HepG2 (cell line): ENCODE measurements around the gene EEFSEC. TPM values are rescaled to one million over a fixed set of nuclear protein-coding genes. Genes with fewer than 3 reads are reported as not detected.

ENCODE experiments used
- ATAC-seq: fragments of 200-7000 bp; cut with Tn5 transposase; 3 replicates; pipeline ENCODE4 v1.9.1; 2020; ENCODE audit warnings: mild to moderate bottlenecking, moderate library complexity
- BruUV-seq: library from RNA; stranded (reverse); fragments of 400-500 nt; replicated peaks from 2 replicates; lab custom pipeline; 2021; lab: Mats Ljungman, UMichigan
- CTCF ChIA-PET: fragments of 300-600 bp; formaldehyde crosslinking; extraction: SDS; loops from one replicate; lab custom pipeline; 2021; ENCODE audit warnings: low total read pairs, inconsistent platforms, low intra/inter-chr PET ratio; lab: Yijun Ruan, JAX
- POLR2A ChIA-PET: fragments of 350-600 bp; sonication (Branson Sonifier 250); formaldehyde crosslinking; loops from one replicate; lab custom pipeline; 2020; ENCODE audit warnings: antibody characterized with exemption, inconsistent platforms; lab: Yijun Ruan, JAX
- DNase-seq: peaks from one replicate; pipeline ENCODE4 v3.0.0-alpha.2; 2015; ENCODE audit warnings: low spot score
- FAIRE-seq: peaks from 3 replicates; lab custom pipeline; 2011; peaks lifted over from hg19 to GRCh38; lab: Jason Lieb, UNC
- H2AFZ ChIP-seq: one replicate; pipeline ENCODE4 v1.6.1; 2011; ENCODE audit warnings: low read length, inconsistent platforms
- H3K27ac ChIP-seq: fragments of 300-600 bp; 3 replicates; pipeline ENCODE4 v1.8.0; 2011; ENCODE audit warnings: mixed run types, mild to moderate bottlenecking, mixed read lengths, low read length, inconsistent platforms; ENCODE audit not compliant: insufficient read depth; ENCODE audit errors: extremely low read length
- H3K27me3 ChIP-seq, 2 experiments: fragments of 200-600 bp in 1 of 2; 2 replicates in 1 of 2; 3 replicates in 1 of 2; pipeline versions ENCODE4 v1.6.0 to v1.8.0; 2011; ENCODE audit warnings: low read length in 2 of 2, mild to moderate bottlenecking in 2 of 2, moderate library complexity in 2 of 2, inconsistent platforms in 1 of 2; ENCODE audit not compliant: insufficient read depth in 2 of 2, control insufficient read depth in 1 of 2
- H3K36me3 ChIP-seq, 2 experiments: fragments of 200-600 bp in 1 of 2; replicated peaks in 1 of 2; 2 replicates in 1 of 2; 3 replicates in 1 of 2; pipeline versions ENCODE4 v1.5.1 to v1.8.0; 2011; ENCODE audit warnings: low read length in 2 of 2, inconsistent platforms in 1 of 2; ENCODE audit not compliant: insufficient read depth in 2 of 2, control insufficient read depth in 1 of 2
- H3K4me1 ChIP-seq: 2 replicates; pipeline ENCODE4 v1.5.1; 2012; ENCODE audit warnings: low read length, inconsistent platforms; ENCODE audit not compliant: insufficient read depth
- H3K4me2 ChIP-seq: 2 replicates; pipeline ENCODE4 v1.6.0; 2011; ENCODE audit warnings: low read depth, low read length, inconsistent platforms
- H3K4me3 ChIP-seq, 3 experiments: fragments of 200-600 bp in 1 of 3; sonication (generic), shearing (Covaris generic) in 1 of 3; replicated peaks in 1 of 3; 2 replicates each; pipeline ENCODE4 v1.5.1; 2011 to 2016; ENCODE audit warnings: low read length in 3 of 3, inconsistent platforms in 2 of 3, low read depth in 2 of 3, mild to moderate bottlenecking in 2 of 3, control low read depth in 1 of 3, mixed read lengths in 1 of 3; ENCODE audit not compliant: insufficient read depth in 1 of 3
- H3K79me2 ChIP-seq: one replicate; pipeline ENCODE4 v1.6.1; 2011; ENCODE audit warnings: low read length, inconsistent platforms; ENCODE audit not compliant: insufficient read depth
- H3K9ac ChIP-seq: 2 replicates; pipeline ENCODE4 v1.6.0; 2011; ENCODE audit warnings: mild to moderate bottlenecking, low read depth, low read length, inconsistent platforms; ENCODE audit not compliant: insufficient read depth
- H3K9me3 ChIP-seq: 2 replicates; pipeline ENCODE4 v1.5.1; 2012; ENCODE audit warnings: mild to moderate bottlenecking, low read length
- H4K20me1 ChIP-seq: 2 replicates; pipeline ENCODE4 v1.6.0; 2011; ENCODE audit warnings: inconsistent platforms, mild to moderate bottlenecking, low read length, moderate library complexity; ENCODE audit not compliant: insufficient read depth
- KAT8 ChIP-seq: IDR thresholded peaks from 2 replicates; pipeline ENCODE4 v1.6.1; 2016; ENCODE audit warnings: missing genetic modification reagents, missing compliant biosample characterization
- NFE2 ChIP-seq: sonication (generic); formaldehyde crosslinking; IDR thresholded peaks from 2 replicates; pipeline ENCODE4 v1.4.0; 2020; ENCODE audit warnings: missing genetic modification reagents
- NR2F1 ChIP-seq, 2 experiments: fragments of 450-650 bp in 1 of 2; formaldehyde crosslinking in 1 of 2; IDR thresholded peaks; 2 replicates each; pipeline versions ENCODE4 v1.5.0 to v1.6.1; 2016 to 2020; ENCODE audit warnings: mild to moderate bottlenecking in 1 of 2, missing compliant biosample characterization in 1 of 2, missing genetic modification reagents in 1 of 2, moderate library complexity in 1 of 2
- ZFP36 ChIP-seq: fragments of 150-350 bp; IDR thresholded peaks from 2 replicates; pipeline ENCODE4 v1.6.1; 2018; ENCODE audit warnings: borderline replicate concordance, low read length, low read depth; ENCODE audit not compliant: partially characterized antibody
- ZNF180 ChIP-seq: sonication (generic); formaldehyde crosslinking; IDR thresholded peaks from 2 replicates; pipeline ENCODE4 v1.4.0; 2020; ENCODE audit warnings: low read depth, missing genetic modification reagents, borderline replicate concordance
- WGBS: methylation state at CpG from one replicate; pipeline ENCODE4 v1.1.6; 2017; ENCODE audit warnings: low lambda C conversion rate; 5-methylcytosine and 5-hydroxymethylcytosine counted together
- in situ Hi-C: cut with HindIII; loops from 2 replicates; pipeline ENCODE4 v1.10.0; 2017; ENCODE audit warnings: low pct_unique_long_range_greater_than_20kb; ENCODE audit not compliant: extremely low pct_ligation_motif_present
- intact Hi-C: fragments of 100-400 bp; cut with micrococcal nuclease; formaldehyde crosslinking; loops from one replicate; pipeline ENCODE4 v1.10.0; 2022; ENCODE audit not compliant: unreplicated experiment
- polyA plus RNA-seq, 8 experiments: library from polyadenylated mRNA; depleted of rRNA in 3 of 8; stranded (reverse) in 7 of 8; unstranded in 1 of 8; fragments of >200 nt; fragmentation: Illumina TruSeq in 4 of 8; extraction: Trizol in 4 of 8; gene quantifications; 2 replicates each; pipeline versions ENCODE4 v1.2.1 to v1.2.3, GENCODE V29; 2011 to 2016; ENCODE audit warnings: low read depth in 4 of 8, missing spikeins in 1 of 8, mixed read lengths in 1 of 8; ENCODE audit not compliant: insufficient read depth in 1 of 8
- total RNA-seq, 5 experiments: library from RNA; depleted of rRNA; stranded (reverse); fragments of >200 nt; fragmentation: Illumina TruSeq; extraction: Trizol; gene quantifications; 2 replicates each; pipeline ENCODE4 v1.2.3, GENCODE V29; 2016; ENCODE audit warnings: low read depth in 1 of 5
- TF ChIP-seq, protein P1 (sequence below): sonication (generic); formaldehyde crosslinking; IDR thresholded peaks from 2 replicates; pipeline ENCODE4; 2020; ENCODE audit warnings: missing genetic modification reagents, mild to moderate bottlenecking, borderline replicate concordance

Gene EEFSEC
- total and polyA plus RNA-seq, 2 of the 13 experiments (the other 11 are each of a cell fraction or from before 2014, with no cell fraction given): 6.4 to 24.2 TPM

DNA sequence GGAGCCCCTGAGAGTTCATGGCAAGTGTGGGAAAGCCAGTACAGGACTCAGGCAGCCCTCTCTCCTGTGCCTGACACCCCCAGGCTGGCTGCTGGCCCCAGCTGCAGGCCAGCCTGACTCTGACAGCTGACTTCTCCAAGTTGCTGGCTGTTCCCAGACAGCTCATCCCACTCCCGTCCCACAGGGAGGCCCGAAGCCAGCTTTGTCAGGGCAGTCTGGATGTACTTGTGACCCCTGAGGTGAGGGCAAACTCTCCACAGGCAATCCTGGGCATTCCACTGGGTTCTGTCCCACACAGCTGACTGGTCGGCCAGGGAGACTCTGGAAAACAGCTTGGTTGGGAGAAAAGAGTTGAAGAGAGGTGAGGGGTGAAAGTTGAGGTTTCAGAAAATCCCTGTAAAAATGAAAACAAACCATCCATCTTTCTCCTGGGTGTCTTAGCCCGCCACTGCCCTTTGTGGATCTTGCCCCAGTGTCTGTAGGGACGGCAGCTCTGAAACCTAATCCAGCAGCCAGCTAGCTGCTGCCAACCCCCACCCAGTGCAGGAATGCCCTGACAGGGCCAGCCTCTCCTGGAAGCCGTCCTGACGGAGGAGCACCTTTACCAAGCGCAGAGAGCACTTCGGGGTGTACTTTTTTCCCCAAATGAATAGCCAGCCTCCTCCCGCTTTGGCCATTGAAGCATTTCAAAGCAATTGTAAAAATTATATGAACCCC is 225.5 kb downstream of the EEFSEC start:
- no peaks in the 10 kb centered on the region for H3K9me3 ChIP-seq
- POLR2A ChIA-PET: no interaction called here
- no peak for DNase-seq
- H3K4me2 ChIP-seq: no peak overlapping the region
- intact Hi-C loops: no loop called here
- in situ Hi-C loops: no loop called here
- CTCF ChIA-PET: no interaction called here
- H3K4me1 ChIP-seq: peaks cover 28% of the 10 kb centered on the region
- H2AFZ ChIP-seq: no peak overlapping the region
- H3K9ac ChIP-seq: no peak overlapping the region
- BruUV-seq: no TSS peak
- TF ChIP-seq ZFP36: no peak
- no peak for TF ChIP-seq ZNF180 (CRISPR knock-in tag)
- TF ChIP-seq, protein P1, sequence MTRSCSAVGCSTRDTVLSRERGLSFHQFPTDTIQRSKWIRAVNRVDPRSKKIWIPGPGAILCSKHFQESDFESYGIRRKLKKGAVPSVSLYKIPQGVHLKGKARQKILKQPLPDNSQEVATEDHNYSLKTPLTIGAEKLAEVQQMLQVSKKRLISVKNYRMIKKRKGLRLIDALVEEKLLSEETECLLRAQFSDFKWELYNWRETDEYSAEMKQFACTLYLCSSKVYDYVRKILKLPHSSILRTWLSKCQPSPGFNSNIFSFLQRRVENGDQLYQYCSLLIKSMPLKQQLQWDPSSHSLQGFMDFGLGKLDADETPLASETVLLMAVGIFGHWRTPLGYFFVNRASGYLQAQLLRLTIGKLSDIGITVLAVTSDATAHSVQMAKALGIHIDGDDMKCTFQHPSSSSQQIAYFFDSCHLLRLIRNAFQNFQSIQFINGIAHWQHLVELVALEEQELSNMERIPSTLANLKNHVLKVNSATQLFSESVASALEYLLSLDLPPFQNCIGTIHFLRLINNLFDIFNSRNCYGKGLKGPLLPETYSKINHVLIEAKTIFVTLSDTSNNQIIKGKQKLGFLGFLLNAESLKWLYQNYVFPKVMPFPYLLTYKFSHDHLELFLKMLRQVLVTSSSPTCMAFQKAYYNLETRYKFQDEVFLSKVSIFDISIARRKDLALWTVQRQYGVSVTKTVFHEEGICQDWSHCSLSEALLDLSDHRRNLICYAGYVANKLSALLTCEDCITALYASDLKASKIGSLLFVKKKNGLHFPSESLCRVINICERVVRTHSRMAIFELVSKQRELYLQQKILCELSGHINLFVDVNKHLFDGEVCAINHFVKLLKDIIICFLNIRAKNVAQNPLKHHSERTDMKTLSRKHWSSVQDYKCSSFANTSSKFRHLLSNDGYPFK (CRISPR knock-in tag): no peak
- TF ChIP-seq KAT8 (CRISPR knock-in tag): no peak
- TF ChIP-seq NR2F1 (CRISPR knock-in tag; IDR thresholded peaks at IDR 0.05): no peak
- TF ChIP-seq NFE2 (CRISPR knock-in tag): no peak
- FAIRE-seq: no peak
- H3K27ac ChIP-seq: no peak overlapping the region
- WGBS: 91% methylated on average over 8 of the region's 10 CpGs
- H3K79me2 ChIP-seq: no peaks in the 10 kb centered on the region
- H3K4me3 ChIP-seq: no peak overlapping the region
- H3K27me3 ChIP-seq: no peaks in the 10 kb centered on the region
- H4K20me1 ChIP-seq: no peaks in the 10 kb centered on the region
- ATAC-seq: no peak
- H3K36me3 ChIP-seq: peaks cover 14 to 31% of the 10 kb centered on the region in 2 experiments; a peak in 4 of 5 replicates
